ENCODE results near the gene DYNC2I2.
"Not testable (repeated sequence)": the region's sequence is repeated elsewhere in the genome, so short reads cannot be mapped to it uniquely, and the experiment has no call there.

DYNC2I2 gene

DNA sequence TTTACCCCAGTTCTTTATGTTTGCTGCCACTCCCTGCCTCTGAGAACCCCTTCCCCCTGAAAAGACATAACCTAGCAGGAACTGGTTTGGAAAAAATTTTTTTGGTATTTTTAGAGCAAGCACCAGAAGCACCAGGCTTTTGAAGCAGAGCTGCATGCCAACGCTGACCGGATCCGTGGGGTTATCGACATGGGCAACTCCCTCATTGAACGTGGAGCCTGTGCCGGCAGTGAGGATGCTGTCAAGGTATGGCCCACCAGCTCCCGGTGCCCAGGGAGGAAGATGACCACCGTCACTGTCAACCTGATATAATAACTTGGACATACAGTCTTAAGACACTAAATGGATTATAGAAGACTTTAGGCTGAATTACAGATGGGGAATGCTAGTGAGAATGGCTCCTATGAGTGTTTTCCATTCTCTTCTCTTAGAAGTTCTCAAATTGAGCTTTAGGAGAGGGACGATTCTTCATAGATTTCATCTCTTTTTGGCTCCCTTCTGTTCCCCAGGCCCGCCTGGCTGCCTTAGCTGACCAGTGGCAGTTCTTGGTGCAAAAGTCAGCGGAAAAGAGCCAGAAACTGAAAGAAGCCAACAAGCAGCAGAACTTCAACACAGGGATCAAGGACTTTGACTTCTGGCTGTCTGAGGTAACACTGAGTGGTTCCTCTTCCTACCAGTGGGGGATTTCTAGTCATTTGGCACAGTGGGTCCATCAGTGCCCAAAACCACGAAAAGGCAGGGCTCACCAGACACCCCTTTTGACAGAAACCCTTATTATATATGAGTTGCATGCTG, 44.9 kb downstream of the DYNC2I2 start:
- DNase-seq: no peak

DNA sequence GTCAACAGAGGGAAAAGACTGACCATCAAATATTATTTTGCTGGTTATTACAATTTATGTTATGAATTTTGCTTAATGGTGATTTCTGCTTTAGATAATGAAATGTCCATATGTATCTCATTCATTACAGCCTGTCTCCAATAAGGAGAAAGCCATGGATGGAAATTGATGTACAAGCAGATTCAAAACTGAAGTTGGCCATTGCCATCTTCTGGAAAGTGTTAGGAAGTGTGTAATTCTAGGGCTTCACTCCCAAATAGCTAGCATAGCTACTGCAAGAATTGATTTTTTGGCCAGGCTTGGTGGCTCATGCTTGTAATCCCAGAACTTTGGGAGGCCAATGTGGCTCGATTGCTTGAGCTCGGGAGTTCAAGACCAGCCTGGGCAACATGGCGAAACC, 45.8 kb downstream of the DYNC2I2 start:
- DNase-seq: no peak

DNA sequence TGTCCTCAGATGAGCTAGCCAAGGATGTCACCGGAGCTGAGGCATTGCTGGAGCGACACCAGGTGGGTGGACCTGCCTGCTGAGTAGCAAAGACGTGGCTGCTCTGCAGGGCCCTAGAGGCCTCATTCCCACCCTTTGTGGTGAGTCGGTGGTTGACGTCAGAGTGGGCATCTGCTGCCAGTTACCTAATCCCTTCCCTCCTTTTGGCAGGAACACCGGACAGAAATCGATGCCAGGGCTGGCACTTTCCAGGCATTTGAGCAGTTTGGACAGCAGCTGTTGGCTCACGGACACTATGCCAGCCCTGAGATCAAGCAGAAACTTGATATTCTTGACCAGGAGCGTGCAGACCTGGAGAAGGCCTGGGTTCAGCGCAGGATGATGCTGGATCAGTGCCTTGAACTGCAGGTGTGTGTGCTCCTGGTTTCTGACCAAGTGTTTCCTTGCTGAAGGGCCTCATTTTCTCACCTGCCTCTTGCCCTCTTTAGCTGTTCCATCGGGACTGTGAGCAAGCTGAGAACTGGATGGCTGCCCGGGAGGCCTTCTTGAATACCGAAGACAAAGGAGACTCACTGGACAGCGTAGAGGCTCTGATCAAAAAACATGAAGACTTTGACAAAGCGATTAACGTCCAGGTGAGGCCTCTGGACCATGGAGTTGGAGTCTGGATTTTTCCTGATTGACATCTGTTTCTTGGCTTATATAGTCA, 48.9 kb downstream of the DYNC2I2 start:
- no peak for DNase-seq

DNA sequence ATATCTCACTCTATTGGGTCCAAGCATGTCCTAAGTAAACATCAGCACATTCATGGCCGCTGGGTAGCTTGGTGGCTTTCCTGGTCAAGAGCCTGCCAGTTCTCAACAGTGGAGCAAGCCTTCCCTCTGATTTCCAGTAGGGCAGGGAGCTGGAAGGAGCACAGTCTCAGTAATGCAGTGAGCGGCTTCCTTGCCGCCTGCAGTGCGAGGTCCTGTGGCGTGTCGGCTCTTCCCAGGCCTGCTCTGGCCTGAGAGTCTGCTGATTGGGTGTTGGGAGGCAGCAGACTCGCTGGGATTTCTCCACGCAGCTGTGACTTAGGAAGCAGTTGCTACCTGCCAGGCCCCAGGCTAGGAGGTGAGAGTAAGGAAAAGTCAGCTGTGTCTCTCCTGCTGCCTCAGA, 53.0 kb downstream of the DYNC2I2 start:
- DNase-seq: no peak

DNA sequence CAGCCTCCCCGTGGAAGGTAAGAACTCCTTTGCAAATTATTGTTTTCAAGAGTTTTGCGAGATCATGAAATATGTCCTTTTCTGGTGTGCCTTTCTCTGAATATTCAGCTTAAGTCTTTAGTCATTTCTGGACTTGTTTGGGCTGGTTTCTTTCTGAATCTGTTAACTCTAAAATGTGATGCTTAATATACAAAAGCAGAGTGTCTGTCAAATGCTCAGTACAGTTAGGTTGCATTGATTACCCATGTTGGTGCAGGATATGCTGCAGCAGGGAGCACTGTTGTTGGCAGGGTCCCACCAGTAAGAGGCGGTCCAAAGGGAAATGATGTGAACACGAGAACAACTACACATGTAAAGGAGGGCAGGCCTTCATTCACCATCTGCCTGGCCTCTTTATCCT, 56.5 kb downstream of the DYNC2I2 start:
- DNase-seq: no peak

DNA sequence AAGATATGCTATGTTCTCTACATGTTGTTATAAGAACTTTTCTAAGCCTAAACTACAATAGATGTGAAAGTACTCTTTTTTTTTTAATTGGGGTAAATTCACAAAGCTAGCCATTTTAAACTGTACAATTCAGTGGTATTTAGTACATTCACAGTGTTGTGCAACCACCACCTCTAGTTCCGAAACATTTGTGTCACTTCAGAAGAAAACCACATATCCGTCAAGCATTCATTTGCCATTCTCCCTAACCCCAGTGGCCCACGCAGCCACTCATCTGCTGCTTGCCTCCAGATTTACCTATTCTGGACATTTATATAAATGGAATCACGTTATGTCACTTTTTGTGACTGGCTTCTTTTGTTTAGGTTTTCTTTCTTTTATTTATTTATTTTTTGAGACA, 61.2 kb downstream of the DYNC2I2 start:
- DNase-seq: no peak

DNA sequence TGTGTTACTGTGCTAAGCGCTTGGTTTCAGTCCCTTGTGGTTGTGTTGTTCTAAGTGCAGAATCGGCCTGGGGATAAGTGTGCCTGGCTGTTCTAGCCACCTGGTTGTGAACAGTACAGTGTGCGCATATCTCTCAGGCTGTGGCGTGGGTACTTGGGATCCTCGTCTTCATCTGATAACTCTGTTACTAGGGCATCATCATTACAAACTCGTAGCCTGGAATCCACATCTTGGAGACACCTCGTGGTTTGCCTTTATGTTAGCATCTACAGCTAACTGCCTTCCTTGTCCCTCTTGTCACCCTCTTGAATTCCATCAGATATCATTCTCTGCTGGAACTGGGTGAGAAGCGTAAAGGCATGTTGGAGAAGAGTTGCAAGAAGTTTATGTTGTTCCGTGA, 62.8 kb downstream of the DYNC2I2 start:
- no peak for DNase-seq

DNA sequence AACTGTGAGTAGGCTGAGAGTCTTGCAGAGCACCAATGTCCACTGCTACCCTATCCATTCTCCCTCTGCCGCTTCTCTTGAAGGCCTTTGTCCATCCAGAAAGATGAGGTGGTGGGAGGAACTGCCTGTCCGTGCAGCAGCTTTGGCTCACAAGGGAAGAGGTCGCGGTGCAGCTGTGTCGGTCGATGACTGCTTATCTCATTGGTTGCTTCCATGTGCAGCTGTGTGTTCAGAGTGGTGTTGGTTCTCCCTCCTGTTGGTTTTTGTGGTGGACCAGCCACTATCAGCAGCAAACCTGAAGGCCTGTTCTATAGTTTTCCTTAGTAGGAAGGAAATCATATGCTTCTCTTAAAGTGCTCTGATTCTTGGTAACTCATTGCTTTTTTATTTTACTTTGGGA, 63.6 kb downstream of the DYNC2I2 start:
- DNase-seq: no peak

DNA sequence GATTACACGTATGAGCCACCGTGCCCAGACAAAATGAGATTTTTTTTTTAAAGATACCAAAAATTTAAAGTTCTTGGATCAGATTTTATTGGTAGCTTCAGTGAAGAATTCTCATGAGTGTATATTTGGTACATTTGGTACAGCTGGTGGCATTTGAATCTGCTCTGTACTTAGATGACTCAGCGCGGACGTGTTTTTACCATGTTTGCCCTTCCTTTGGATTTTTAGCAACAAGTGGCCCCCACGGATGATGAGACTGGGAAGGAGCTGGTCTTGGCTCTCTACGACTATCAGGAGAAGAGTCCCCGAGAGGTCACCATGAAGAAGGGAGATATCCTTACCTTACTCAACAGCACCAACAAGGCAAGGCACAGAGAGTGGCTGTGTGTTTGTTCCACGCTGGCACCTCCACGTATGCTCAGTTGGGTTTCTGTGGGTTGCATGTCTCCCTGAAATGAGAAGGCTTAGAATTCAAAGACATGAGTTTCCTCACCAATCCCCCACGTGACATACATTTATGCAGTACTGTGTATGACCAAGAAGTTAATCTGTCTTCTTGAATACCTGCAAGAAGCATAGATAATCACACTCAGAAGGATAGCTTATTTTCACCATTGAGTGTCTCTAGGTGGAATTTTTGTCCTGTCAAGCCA, 67.9 kb downstream of the DYNC2I2 start:
- DNase-seq: no peak

DNA sequence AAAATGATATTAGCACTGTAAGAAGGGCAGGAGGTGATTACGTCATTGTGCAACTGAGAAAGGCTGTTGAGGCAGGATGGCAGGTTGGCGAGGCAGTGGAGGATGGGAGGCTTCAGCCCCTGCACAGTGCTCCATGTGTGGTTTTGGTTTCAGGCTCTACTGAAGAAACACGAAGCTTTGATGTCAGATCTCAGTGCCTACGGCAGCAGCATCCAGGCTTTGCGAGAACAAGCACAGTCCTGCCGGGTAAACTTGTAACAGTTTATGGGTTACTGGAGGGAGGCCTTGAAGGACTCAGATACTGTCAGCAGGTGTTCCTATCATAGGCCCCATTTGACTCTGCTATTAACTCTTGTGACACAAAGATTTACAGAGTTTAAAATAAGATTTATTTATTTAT, 69.2 kb downstream of the DYNC2I2 start:
- DNase-seq: no peak

DNA sequence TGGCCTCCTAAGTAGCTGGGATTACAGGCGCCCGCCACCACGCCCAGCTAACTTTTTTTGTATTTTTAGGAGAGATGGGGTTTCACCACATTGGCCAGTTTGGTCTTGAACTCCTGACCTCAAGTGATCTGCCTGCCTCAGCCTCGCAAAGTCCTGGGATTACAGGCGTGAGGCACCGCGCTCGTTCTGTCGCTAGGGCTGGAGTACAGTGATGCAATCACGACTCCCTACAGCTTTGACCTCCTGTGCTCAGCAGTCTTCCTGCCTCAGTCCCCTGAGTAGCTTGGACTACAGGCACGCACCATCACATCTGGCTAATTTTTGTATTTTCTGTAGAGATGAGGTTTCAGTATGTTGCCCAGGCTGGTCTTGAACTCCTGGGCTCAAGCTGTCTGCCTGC, 69.7 kb downstream of the DYNC2I2 start:
- DNase-seq: not testable (repeated sequence)

DNA sequence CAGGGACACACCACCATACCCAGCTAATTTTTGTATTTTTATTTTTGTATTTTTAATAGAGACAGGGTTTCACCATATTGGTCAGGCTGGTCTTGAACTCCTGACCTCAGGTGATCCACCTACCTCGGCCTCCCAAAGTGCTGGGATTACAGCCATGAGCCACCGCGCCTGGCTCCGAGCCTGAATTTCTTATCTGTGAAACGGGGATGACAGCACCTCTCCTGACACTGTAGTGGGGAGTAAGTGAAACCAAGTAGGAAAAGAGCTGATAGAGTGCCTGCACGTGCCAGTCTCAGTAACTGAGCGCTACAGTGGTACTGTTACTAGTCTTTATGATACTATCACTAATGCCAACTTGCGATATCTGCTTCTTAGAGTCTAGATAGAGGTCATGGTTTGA, 71.5 kb downstream of the DYNC2I2 start:
- not testable (repeated sequence) for DNase-seq

All from activated effector memory CD4-positive, alpha-beta T cell treated with Interleukin-2 at 50 U/mL for 16 hours (primary cell).